Lung (tissue), 12 donors: ENCODE data around the gene CXCL14. TPM values are rescaled to one million over a fixed set of nuclear protein-coding genes. Genes with fewer than 3 reads are reported as not detected.

Source experiments
- ATAC-seq: fragments of 200-7000 bp; cut with Tn5 transposase; one replicate; pipeline ENCODE4 v1.9.1; 2020; ENCODE audit warnings: moderate number of reproducible peaks; ENCODE audit not compliant: insufficient read depth, low FRiP score
- DNase-seq, 3 donors: peaks; one replicate each; pipeline ENCODE4 v3.0.0-alpha.2; 2013 to 2017
- H3K27ac ChIP-seq, 2 donors: one replicate each; pipeline ENCODE4 v1.5.1; 2013; ENCODE audit warnings: mild to moderate bottlenecking in 2 of 2, moderate library complexity in 2 of 2, control low read depth in 1 of 2, inconsistent platforms in 1 of 2, low read depth in 1 of 2, low read length in 1 of 2
- H3K27me3 ChIP-seq, 3 donors: one replicate each; pipeline ENCODE4 v1.5.1; 2013; ENCODE audit warnings: low read length in 2 of 3; ENCODE audit not compliant: control insufficient read depth in 3 of 3, insufficient read depth in 3 of 3
- H3K36me3 ChIP-seq, 4 donors: one replicate each; pipeline ENCODE4 v1.5.1; 2013; ENCODE audit warnings: low read length in 4 of 4, mild to moderate bottlenecking in 1 of 4, moderate library complexity in 1 of 4; ENCODE audit not compliant: control insufficient read depth in 4 of 4, insufficient read depth in 4 of 4
- H3K4me1 ChIP-seq, 5 donors: one replicate each; pipeline ENCODE4 v1.5.1; 2013; ENCODE audit warnings: low read length in 5 of 5, mild to moderate bottlenecking in 2 of 5, moderate library complexity in 1 of 5; ENCODE audit not compliant: control insufficient read depth in 5 of 5, insufficient read depth in 5 of 5
- H3K4me3 ChIP-seq: one replicate; pipeline ENCODE4 v1.5.1; 2013; ENCODE audit warnings: mild to moderate bottlenecking, control low read depth, moderate library complexity
- H3K9ac ChIP-seq, 2 donors: one replicate each; pipeline ENCODE4 v1.5.1; 2013; ENCODE audit warnings: low read length in 2 of 2, control low read depth in 1 of 2; ENCODE audit not compliant: insufficient read depth in 1 of 2
- H3K9me3 ChIP-seq, 4 donors: one replicate each; pipeline ENCODE4 v1.5.1; 2013; ENCODE audit warnings: low read length in 3 of 4, mild to moderate bottlenecking in 1 of 4, moderate library complexity in 1 of 4; ENCODE audit not compliant: control insufficient read depth in 4 of 4, insufficient read depth in 3 of 4
- WGBS, 2 donors: extraction: QIAGEN DNeasy Blood & Tissue Kit; methylation state at CpG; one replicate each; pipeline ENCODE4 v1.1.7; 2013; 5-methylcytosine and 5-hydroxymethylcytosine counted together
- polyA plus RNA-seq, 2 donors: library from polyadenylated mRNA; stranded (reverse); fragments of 200-250 nt; gene quantifications; one replicate each; pipeline ENCODE4 v1.2.1, GENCODE V29; 2013
- total RNA-seq, 2 donors: library from RNA; depleted of rRNA in 1 of 2; stranded (reverse); fragments of >200 nt in 1 of 2; gene quantifications; one replicate each; pipeline ENCODE4 v1.2.1, GENCODE V29; 2014 to 2021
- TF ChIP-seq, protein P1 (sequence below): IDR thresholded peaks from 2 replicates; pipeline ENCODE4 v1.5.1; 2012; ENCODE audit warnings: mild to moderate bottlenecking; ENCODE audit errors: control extremely low read depth, extremely low read depth
- donor health status: control.
- donor health status: control.
- donor health status: Bipolar disorder and iron deficiency.
- donor health status: healthy.
- donor health status: DM: yes; HTN: yes; CAD: no.

Gene CXCL14
- total and polyA plus RNA-seq, 4 donors, result 1.6 to 31.4 (median 2.4) TPM

DNA sequence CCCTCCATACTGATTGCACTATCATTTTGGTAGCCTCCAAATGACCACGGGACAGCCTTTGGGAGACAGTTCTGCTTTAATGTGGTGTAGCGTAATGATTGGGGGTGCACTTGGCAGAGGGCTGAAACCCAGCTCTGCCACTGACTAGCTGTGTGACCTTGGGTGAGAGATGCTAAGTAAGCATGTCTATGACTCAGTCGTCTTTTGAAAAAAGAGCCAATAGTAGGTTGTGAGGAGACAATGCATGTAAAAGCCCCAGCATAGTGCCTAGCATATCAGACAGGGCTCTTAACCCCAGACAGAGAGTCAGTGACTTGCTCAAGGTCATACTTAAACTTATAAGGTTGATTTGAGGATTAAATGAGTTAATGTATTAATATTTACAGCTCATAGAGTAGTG, 18.0 kb upstream of the CXCL14 start:
- TF ChIP-seq, protein P1, sequence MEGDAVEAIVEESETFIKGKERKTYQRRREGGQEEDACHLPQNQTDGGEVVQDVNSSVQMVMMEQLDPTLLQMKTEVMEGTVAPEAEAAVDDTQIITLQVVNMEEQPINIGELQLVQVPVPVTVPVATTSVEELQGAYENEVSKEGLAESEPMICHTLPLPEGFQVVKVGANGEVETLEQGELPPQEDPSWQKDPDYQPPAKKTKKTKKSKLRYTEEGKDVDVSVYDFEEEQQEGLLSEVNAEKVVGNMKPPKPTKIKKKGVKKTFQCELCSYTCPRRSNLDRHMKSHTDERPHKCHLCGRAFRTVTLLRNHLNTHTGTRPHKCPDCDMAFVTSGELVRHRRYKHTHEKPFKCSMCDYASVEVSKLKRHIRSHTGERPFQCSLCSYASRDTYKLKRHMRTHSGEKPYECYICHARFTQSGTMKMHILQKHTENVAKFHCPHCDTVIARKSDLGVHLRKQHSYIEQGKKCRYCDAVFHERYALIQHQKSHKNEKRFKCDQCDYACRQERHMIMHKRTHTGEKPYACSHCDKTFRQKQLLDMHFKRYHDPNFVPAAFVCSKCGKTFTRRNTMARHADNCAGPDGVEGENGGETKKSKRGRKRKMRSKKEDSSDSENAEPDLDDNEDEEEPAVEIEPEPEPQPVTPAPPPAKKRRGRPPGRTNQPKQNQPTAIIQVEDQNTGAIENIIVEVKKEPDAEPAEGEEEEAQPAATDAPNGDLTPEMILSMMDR, result no peak
- no peak for DNase-seq
- H3K4me1 ChIP-seq, result peaks cover 0 to 19% (median 0%) of the 10 kb centered on the region in 5 donors
- H3K36me3 ChIP-seq, result no peaks in the 10 kb centered on the region
- no peak for ATAC-seq
- WGBS, 2 donors, result 93% methylated on average over 3 of the region's 3 CpGs
- H3K9ac ChIP-seq, result no peak overlapping the region
- H3K27me3 ChIP-seq, result peaks cover 0 to 2% (median 0%) of the 10 kb centered on the region in 3 donors
- no peak overlapping the region for H3K4me3 ChIP-seq
- no peak overlapping the region for H3K27ac ChIP-seq
- peaks cover 0 to 2% (median 0%) of the 10 kb centered on the region in 4 donors for H3K9me3 ChIP-seq

DNA sequence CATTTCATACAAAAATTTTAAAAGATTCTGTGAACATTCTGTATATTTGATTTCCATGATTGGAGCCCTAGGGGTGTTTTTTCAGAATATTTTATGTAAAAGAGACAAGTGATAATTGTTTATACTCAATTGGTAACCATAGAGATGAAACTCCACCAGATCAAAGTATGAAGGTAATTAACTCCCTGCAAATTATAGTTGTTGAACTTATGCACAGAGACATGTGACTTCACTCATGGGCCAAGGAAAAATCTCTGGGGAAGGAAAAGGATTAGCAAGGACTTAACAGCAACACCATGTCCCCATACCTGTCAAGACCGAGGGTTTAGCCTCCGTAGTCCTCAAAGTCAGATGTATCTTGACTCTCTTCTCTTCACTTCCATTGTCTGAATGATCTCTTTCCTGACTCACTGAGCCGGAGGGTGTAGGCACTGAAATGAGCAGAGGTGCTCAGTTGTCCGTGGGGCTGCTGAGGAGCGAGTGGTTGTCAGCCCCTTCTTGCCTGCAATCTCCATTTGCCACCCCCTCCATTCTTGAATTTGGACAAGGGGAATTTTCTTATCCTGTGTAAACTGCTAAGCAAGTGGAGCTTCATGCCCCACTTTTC, 17.5 kb upstream of the CXCL14 start:
- Histone ChIP-seq H3K27ac (no peak overlapping the region), H3K27me3 (peaks cover 0 to 2% (median 0%) of the 10 kb centered on the region in 3 donors), H3K9ac (no peak overlapping the region), H3K36me3 (no peaks in the 10 kb centered on the region), H3K9me3 (peaks cover 0 to 2% (median 0%) of the 10 kb centered on the region in 4 donors), H3K4me1 (peaks cover 0 to 19% (median 0%) of the 10 kb centered on the region in 5 donors), H3K4me3 (no peak overlapping the region)
- ATAC-seq, result no peak
- 90 to 96% methylated on average over 5 of the region's 5 CpGs for WGBS, 2 donors
- no peak for DNase-seq
- TF ChIP-seq, protein P1, result no peak

DNA sequence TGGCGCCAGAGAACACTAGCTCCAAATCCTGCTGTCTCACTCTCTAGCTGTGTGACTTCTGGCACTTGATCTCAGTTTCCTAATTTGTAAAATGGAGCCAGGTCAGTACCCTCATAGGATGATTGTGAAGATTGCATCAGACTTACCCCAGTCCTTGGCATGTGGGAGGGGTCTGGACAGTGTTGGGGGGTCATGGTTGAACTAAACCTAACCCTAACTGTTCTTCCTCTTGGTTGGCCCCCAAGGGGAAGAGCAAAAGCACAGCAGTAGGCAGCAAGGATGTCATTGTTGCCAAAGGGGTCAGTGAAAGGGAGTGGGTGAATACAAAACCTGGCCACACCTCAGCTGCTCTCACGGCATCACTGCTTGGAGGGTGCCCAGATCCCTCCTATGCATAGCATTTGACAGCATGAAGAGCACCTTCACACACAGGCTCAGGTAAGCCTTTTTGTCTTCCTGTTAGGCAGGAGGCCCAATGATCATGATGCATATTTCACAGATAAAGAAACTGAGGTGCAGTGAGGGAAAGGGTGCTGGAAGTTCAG, 15.7 kb upstream of the CXCL14 start:
- DNase-seq (no peak), ATAC-seq (no peak)
- Histone ChIP-seq H3K27me3 (peaks cover 0 to 2% (median 0%) of the 10 kb centered on the region in 3 donors), H3K9me3 (peaks cover 0 to 2% (median 0%) of the 10 kb centered on the region in 4 donors), H3K36me3 (no peaks in the 10 kb centered on the region), H3K4me1 (peaks cover 0 to 18% (median 0%) of the 10 kb centered on the region in 5 donors), H3K4me3 (no peak overlapping the region), H3K27ac (no peak overlapping the region), H3K9ac (no peak overlapping the region)
- TF ChIP-seq, protein P1, result no peak
- 94 to 96% methylated on average over 2 of the region's 2 CpGs for whole genome bisulfite sequencing, 2 donors
